ENCODE results near the gene UGT1A10. TPM values are rescaled to one million over a fixed set of nuclear protein-coding genes. Genes with fewer than 3 reads are reported as not detected.

UGT1A10 gene
- total RNA-seq, 1 donor, result not detected

- no peaks in the 10 kb centered on the region for H3K9me3 ChIP-seq (ENCODE audit: low read depth, low read length)
- H3K36me3 ChIP-seq (ENCODE audit: insufficient read depth, low read length), result no peaks in the 10 kb centered on the region
- no peaks in the 10 kb centered on the region for H4K20me1 ChIP-seq (ENCODE audit: insufficient read depth, low read length)
- no peak overlapping the region for H2AFZ ChIP-seq (ENCODE audit: low read length)
- H3K27ac ChIP-seq (ENCODE audit: low read depth, low read length), result no peak overlapping the region
- H3K4me2 ChIP-seq (ENCODE audit: insufficient read depth, low read length), result no peak overlapping the region
- H3K4me1 ChIP-seq (ENCODE audit: insufficient read depth, low read length), result no peaks in the 10 kb centered on the region
- TF ChIP-seq CTCF (IDR thresholded peaks at IDR 0.05; ENCODE audit: extremely low read depth, low read depth, low read length), result no peak
- H3K79me2 ChIP-seq (ENCODE audit: insufficient read depth, low read length), result no peaks in the 10 kb centered on the region
- H3K4me3 ChIP-seq (ENCODE audit: insufficient read depth, low read length), result no peak overlapping the region
- DNase-seq (ENCODE audit: insufficient read length, low spot score, missing footprints), result peak; percentile 36
- H3K27me3 ChIP-seq (ENCODE audit: insufficient read depth, low read length), result peaks cover 6% of the 10 kb centered on the region
Measured at GRCh38 chr2:233799716-233800115, 163.5 kb downstream of the UGT1A10 start.

- TF ChIP-seq CTCF (IDR thresholded peaks at IDR 0.05; ENCODE audit: extremely low read depth, low read depth, low read length), result no peak
- DNase-seq (ENCODE audit: insufficient read length, low spot score, missing footprints), result peak; percentile 58
- Histone ChIP-seq H3K9me3 (ENCODE audit: low read depth, low read length) (no peaks in the 10 kb centered on the region), H3K36me3 (ENCODE audit: insufficient read depth, low read length) (no peaks in the 10 kb centered on the region), H4K20me1 (ENCODE audit: insufficient read depth, low read length) (no peaks in the 10 kb centered on the region), H3K79me2 (ENCODE audit: insufficient read depth, low read length) (no peaks in the 10 kb centered on the region), H3K4me3 (ENCODE audit: insufficient read depth, low read length) (no peak overlapping the region), H3K4me2 (ENCODE audit: insufficient read depth, low read length) (no peak overlapping the region), H3K4me1 (ENCODE audit: insufficient read depth, low read length) (no peaks in the 10 kb centered on the region), H2AFZ (ENCODE audit: low read length) (no peak overlapping the region), H3K27me3 (ENCODE audit: insufficient read depth, low read length) (peaks cover 10% of the 10 kb centered on the region), H3K27ac (ENCODE audit: low read depth, low read length) (no peak overlapping the region)
Measured at GRCh38 chr2:233800208-233800607, 164.0 kb downstream of the UGT1A10 start.

- Histone ChIP-seq H4K20me1 (ENCODE audit: insufficient read depth, low read length) (no peaks in the 10 kb centered on the region), H3K27ac (ENCODE audit: low read depth, low read length) (no peak overlapping the region), H3K36me3 (ENCODE audit: insufficient read depth, low read length) (no peaks in the 10 kb centered on the region), H2AFZ (ENCODE audit: low read length) (no peak overlapping the region), H3K4me3 (ENCODE audit: insufficient read depth, low read length) (no peak overlapping the region), H3K27me3 (ENCODE audit: insufficient read depth, low read length) (peaks cover 16% of the 10 kb centered on the region), H3K9me3 (ENCODE audit: low read depth, low read length) (no peaks in the 10 kb centered on the region), H3K4me1 (ENCODE audit: insufficient read depth, low read length) (no peaks in the 10 kb centered on the region), H3K4me2 (ENCODE audit: insufficient read depth, low read length) (no peak overlapping the region), H3K79me2 (ENCODE audit: insufficient read depth, low read length) (no peaks in the 10 kb centered on the region)
- TF ChIP-seq CTCF (IDR thresholded peaks at IDR 0.05; ENCODE audit: extremely low read depth, low read depth, low read length), result no peak
- DNase-seq (ENCODE audit: insufficient read length, low spot score, missing footprints), result peak; percentile 62
Measured at GRCh38 chr2:233801357-233802131, 165.3 kb downstream of the UGT1A10 start.

GRCh38 chr2:233802132-233802815 lies 166.0 kb downstream of the UGT1A10 start:
- peaks cover 18% of the 10 kb centered on the region for H3K27me3 ChIP-seq (ENCODE audit: insufficient read depth, low read length)
- H2AFZ ChIP-seq (ENCODE audit: low read length), result no peak overlapping the region
- H3K79me2 ChIP-seq (ENCODE audit: insufficient read depth, low read length), result no peaks in the 10 kb centered on the region
- H3K9me3 ChIP-seq (ENCODE audit: low read depth, low read length), result no peaks in the 10 kb centered on the region
- H3K36me3 ChIP-seq (ENCODE audit: insufficient read depth, low read length), result no peaks in the 10 kb centered on the region
- H3K27ac ChIP-seq (ENCODE audit: low read depth, low read length), result no peak overlapping the region
- H3K4me1 ChIP-seq (ENCODE audit: insufficient read depth, low read length), result no peaks in the 10 kb centered on the region
- no peak overlapping the region for H3K4me2 ChIP-seq (ENCODE audit: insufficient read depth, low read length)
- no peaks in the 10 kb centered on the region for H4K20me1 ChIP-seq (ENCODE audit: insufficient read depth, low read length)
- no peak overlapping the region for H3K4me3 ChIP-seq (ENCODE audit: insufficient read depth, low read length)
- TF ChIP-seq CTCF (IDR thresholded peaks at IDR 0.05; ENCODE audit: extremely low read depth, low read depth, low read length), result no peak
- no peak for DNase-seq (ENCODE audit: insufficient read length, low spot score, missing footprints)

Measured in osteoblast (primary cell).